Activated T-helper 17 cell treated with anti-CD3 and anti-CD28 coated beads, Interleukin-2, amount 50 U/mL, for 72 hours (primary cell): ENCODE results near the gene MOSPD2. TPM values are rescaled to one million over a fixed set of nuclear protein-coding genes. Genes with fewer than 3 reads are reported as not detected.

Source experiments
- ATAC-seq: fragments of 150-1000 bp; cut with Tn5 transposase; replicated peaks from 2 replicates; pipeline ENCODE4 v1.10.0; 2021; ENCODE audit warnings: mild to moderate bottlenecking, moderate library complexity
- H3K27ac Mint-ChIP-seq: one replicate; pipeline ENCODE4 v1.8.0; 2022; ENCODE audit warnings: mixed read lengths
- H3K27me3 Mint-ChIP-seq: one replicate; pipeline ENCODE4 v1.8.0; 2022; ENCODE audit warnings: mixed read lengths
- H3K36me3 Mint-ChIP-seq: one replicate; pipeline ENCODE4 v1.8.0; 2022; ENCODE audit warnings: low read depth, mild to moderate bottlenecking, mixed read lengths
- H3K4me1 Mint-ChIP-seq: one replicate; pipeline ENCODE4 v1.8.0; 2022; ENCODE audit warnings: mixed read lengths
- H3K4me3 Mint-ChIP-seq: one replicate; pipeline ENCODE4 v1.8.0; 2022; ENCODE audit warnings: mild to moderate bottlenecking, mixed read lengths
- H3K9me3 Mint-ChIP-seq: one replicate; pipeline ENCODE4 v1.8.0; 2022; ENCODE audit warnings: mixed read lengths
- total RNA-seq, 2 donors: library from RNA; stranded (reverse); gene quantifications; one replicate each; pipeline ENCODE4 v1.2.3, GENCODE V29; 2022

MOSPD2 gene
- total RNA-seq, 2 donors from 2014 or later = 10.9 to 12.2 TPM

DNA sequence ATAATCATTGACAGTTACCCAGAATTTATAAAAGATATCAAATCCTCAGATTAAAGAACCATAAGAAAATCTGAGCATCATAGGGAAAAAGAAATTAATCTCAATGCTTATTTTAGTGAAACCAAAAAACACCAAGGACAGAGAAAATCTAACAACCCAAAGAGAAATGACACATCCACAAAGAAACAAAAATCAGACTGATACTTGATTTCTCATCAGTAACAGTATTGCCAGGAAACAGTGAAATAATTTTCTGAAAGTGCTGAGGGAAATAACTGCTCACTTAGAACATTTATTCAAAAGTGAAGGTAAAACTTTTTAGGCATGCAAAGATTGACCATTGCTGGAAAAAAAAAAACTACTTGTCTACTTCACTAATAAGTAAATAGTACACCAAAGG lies 10.6 kb downstream of the MOSPD2 start:
- ATAC-seq = peak; percentile 60
- H3K4me3 Mint-ChIP-seq = peak overlapping the region; percentile 27
- peaks cover 7% of the 10 kb centered on the region for H3K36me3 Mint-ChIP-seq
- peaks cover 9% of the 10 kb centered on the region for H3K4me1 Mint-ChIP-seq
- peak overlapping the region; percentile 75 for H3K27ac Mint-ChIP-seq
- no peaks in the 10 kb centered on the region for H3K27me3 Mint-ChIP-seq
- no peaks in the 10 kb centered on the region for H3K9me3 Mint-ChIP-seq

DNA sequence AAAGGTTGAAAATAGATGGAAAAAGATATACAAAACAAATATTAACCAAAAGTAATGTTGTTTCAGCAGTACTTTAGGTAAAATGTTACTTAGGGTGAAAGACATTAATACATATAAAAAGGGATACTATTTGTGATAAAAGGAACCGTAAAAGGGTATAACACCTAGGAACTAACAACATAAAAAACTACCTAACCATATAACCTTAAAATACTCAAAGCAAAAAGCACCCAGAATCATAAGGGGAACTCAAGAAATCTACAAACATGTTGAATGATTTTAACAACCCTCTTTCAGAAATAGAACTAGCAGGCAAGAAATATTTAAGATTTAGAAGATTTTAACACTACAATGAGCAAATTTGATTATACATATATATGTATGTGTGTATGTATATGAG lies 11.5 kb downstream of the MOSPD2 start:
- Mint-ChIP-seq H3K27ac (peak overlapping the region; percentile 75), H3K36me3 (peaks cover 7% of the 10 kb centered on the region), H3K4me1 (peaks cover 9% of the 10 kb centered on the region), H3K27me3 (no peaks in the 10 kb centered on the region), H3K4me3 (peak overlapping the region; percentile 27), H3K9me3 (no peaks in the 10 kb centered on the region)
- no peak for ATAC-seq

DNA sequence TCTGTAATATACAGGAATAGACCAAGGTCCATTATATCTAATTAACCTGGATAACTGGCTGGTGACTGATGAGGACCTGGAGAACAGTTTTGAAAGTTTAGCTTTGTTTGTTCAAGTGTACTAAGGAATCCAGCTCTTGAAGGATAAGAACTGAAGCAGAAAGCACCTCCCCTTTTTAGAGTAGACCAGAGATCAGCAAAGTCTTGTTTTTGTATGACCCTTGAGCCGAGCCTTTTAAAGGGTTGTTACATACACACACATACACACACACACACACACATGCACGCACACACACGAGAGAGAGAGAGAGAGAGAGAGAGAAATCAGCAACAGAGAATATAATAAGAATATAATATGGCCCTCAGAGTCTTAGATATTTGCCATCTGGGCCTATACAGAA lies 13.0 kb downstream of the MOSPD2 start:
- Mint-ChIP-seq H3K9me3 (no peaks in the 10 kb centered on the region), H3K36me3 (peaks cover 7% of the 10 kb centered on the region), H3K4me3 (no peak overlapping the region), H3K4me1 (peaks cover 9% of the 10 kb centered on the region), H3K27me3 (no peaks in the 10 kb centered on the region), H3K27ac (no peak overlapping the region)
- ATAC-seq = no peak

DNA sequence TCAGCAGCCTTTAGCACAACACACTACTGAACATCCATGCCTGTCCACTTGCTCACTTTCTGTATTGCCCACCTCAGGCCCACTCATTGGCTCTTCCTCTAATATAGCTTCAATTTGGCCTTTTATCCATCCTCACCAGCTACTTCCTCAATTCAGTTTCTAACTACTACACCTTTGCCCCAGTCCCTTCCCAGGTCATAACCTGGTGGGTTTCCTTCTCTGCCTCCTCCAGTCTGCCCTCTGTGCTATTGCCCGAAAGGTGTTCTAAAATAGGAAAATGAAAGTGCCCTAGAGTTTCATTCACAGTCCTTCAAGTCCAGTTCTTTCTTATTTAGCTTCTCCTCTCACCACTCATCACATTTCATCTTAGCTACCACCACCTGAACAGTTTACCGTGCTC lies 23.1 kb downstream of the MOSPD2 start:
- H3K4me1 Mint-ChIP-seq = peaks cover 7% of the 10 kb centered on the region
- H3K4me3 Mint-ChIP-seq = no peak overlapping the region
- peak overlapping the region; percentile 37 for H3K27ac Mint-ChIP-seq
- H3K27me3 Mint-ChIP-seq = no peaks in the 10 kb centered on the region
- H3K9me3 Mint-ChIP-seq = no peaks in the 10 kb centered on the region
- H3K36me3 Mint-ChIP-seq = peaks cover 26% of the 10 kb centered on the region
- no peak for ATAC-seq

DNA sequence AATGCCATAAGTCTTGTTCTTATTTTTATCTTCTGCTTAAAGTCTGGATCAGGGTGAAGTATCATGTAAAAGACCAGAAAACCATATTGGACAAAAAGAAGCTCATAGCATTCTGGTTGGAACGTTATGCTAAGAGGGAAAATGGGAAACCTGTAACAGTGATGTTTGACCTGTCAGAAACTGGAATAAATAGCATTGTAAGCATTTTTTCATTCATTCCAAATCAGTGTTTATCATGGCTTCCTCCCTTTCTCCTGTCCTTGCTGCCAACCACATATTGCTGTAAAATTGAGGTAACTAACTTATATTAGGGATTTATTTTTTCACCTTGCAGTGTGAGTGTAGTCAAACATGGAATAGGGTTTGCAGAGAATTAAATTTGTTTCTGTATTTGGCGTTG lies 23.8 kb downstream of the MOSPD2 start:
- Mint-ChIP-seq H3K27me3 (no peaks in the 10 kb centered on the region), H3K36me3 (peaks cover 27% of the 10 kb centered on the region), H3K4me3 (no peak overlapping the region), H3K4me1 (peaks cover 7% of the 10 kb centered on the region), H3K27ac (no peak overlapping the region), H3K9me3 (no peaks in the 10 kb centered on the region)
- ATAC-seq = no peak

DNA sequence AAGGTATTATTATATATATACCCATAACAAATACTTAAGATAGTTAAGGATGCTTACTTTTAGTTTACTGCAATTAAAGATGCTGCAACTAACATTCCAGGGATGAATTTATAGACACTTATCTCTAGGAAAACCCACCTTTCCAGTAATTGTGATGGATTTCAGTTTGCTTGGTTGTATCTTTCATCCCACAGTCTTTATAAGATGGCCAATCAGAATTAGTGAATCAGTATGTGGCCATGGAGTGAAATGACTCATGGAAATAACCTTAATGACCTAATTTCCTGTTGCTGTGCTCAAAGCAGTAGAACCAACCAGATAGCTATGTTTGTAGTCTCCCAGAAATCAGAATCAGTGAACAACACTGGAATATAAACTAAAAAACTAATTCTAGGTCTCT lies 26.4 kb downstream of the MOSPD2 start:
- Mint-ChIP-seq H3K4me1 (peaks cover 7% of the 10 kb centered on the region), H3K27me3 (no peaks in the 10 kb centered on the region), H3K36me3 (peaks cover 47% of the 10 kb centered on the region), H3K9me3 (no peaks in the 10 kb centered on the region), H3K4me3 (no peak overlapping the region), H3K27ac (peak overlapping the region; percentile 43)
- ATAC-seq = peak; percentile 87

DNA sequence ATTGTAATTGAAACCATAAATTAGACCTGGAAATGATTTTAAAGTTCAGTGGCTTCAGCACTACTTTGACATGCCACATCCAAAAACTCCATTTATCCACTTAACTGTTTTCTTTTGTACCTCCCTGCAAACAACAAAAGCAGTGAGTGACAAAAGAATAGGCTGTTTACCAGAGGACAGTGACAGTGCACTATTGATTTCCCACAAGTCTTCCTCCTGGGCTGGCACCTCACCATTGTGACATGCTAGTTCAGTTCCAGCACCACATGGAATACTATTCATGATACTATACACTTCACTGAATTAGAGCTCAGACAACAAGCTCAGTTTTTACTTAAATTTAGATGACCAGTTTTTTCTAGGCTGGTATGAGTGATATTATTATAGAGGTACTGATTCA lies 29.3 kb downstream of the MOSPD2 start:
- Mint-ChIP-seq H3K27me3 (no peaks in the 10 kb centered on the region), H3K36me3 (peaks cover 32% of the 10 kb centered on the region), H3K4me3 (no peak overlapping the region), H3K9me3 (no peaks in the 10 kb centered on the region), H3K27ac (no peak overlapping the region), H3K4me1 (no peaks in the 10 kb centered on the region)
- no peak for ATAC-seq

DNA sequence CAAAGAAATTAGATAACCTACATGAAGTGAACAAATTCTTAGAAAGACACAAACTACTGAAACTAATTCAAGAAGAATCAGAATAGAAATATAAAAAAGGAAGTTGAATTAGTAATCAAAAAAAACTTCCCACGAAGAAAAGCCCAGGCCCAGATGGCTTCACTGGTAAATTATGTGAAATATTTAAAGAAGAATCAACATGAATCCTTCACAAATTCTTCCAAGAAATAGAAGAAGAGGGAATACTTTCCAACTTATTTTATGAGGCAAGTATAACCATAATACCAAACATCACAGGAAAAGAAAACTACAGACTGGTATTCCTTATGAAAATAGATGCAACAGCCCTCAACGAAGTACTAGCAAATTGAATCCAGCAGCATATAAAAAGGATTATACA lies 30.7 kb downstream of the MOSPD2 start:
- H3K4me3 Mint-ChIP-seq = no peak overlapping the region
- H3K27ac Mint-ChIP-seq = no peak overlapping the region
- H3K9me3 Mint-ChIP-seq = no peaks in the 10 kb centered on the region
- no peaks in the 10 kb centered on the region for H3K4me1 Mint-ChIP-seq
- ATAC-seq = no peak
- H3K36me3 Mint-ChIP-seq = peaks cover 29% of the 10 kb centered on the region
- H3K27me3 Mint-ChIP-seq = no peaks in the 10 kb centered on the region

DNA sequence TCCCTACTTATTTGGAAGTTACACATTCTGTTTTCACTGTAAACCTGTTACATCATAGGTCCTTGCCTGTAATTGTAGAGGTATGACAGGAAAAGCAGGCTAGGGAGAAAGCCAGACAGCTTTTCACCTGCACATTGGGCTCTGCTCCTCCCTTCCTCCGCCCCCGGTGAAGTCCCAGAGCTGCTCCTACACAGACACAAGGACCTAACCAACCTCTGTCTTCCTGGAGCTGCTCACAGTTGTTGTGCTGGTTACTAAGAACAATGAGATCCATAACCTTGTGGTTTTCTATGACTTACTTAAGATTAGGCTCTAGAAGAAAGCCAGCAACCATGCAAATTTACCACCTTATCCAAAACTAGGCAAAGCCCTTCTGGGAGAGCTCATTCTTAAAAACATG lies 40.0 kb downstream of the MOSPD2 start:
- Mint-ChIP-seq H3K9me3 (no peaks in the 10 kb centered on the region), H3K4me1 (no peaks in the 10 kb centered on the region), H3K27me3 (no peaks in the 10 kb centered on the region), H3K4me3 (no peak overlapping the region), H3K36me3 (peaks cover 76% of the 10 kb centered on the region), H3K27ac (peak overlapping the region; percentile 28)
- ATAC-seq = no peak

DNA sequence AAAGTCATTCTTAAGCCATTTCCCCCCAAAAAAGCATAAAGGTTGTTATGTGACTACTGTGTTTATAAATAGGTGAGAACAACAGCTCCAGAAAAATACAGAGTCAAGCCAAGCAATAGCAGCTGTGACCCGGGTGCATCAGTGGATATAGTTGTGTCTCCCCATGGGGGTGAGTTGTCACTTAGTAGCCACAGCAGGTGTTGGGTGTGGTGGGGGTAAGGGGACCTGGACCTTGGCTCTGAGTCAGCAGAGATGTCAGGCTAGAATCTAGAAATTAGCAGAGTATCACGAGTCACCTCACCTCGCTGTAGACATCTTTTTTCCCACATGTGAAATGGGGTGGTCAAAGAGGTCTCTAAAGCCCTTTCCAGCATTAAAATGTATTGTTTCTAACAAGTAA lies 42.4 kb downstream of the MOSPD2 start:
- no peaks in the 10 kb centered on the region for H3K4me1 Mint-ChIP-seq
- no peak overlapping the region for H3K27ac Mint-ChIP-seq
- peak; percentile 24 for ATAC-seq
- no peaks in the 10 kb centered on the region for H3K27me3 Mint-ChIP-seq
- H3K36me3 Mint-ChIP-seq = peaks cover 86% of the 10 kb centered on the region
- no peaks in the 10 kb centered on the region for H3K9me3 Mint-ChIP-seq
- no peak overlapping the region for H3K4me3 Mint-ChIP-seq

DNA sequence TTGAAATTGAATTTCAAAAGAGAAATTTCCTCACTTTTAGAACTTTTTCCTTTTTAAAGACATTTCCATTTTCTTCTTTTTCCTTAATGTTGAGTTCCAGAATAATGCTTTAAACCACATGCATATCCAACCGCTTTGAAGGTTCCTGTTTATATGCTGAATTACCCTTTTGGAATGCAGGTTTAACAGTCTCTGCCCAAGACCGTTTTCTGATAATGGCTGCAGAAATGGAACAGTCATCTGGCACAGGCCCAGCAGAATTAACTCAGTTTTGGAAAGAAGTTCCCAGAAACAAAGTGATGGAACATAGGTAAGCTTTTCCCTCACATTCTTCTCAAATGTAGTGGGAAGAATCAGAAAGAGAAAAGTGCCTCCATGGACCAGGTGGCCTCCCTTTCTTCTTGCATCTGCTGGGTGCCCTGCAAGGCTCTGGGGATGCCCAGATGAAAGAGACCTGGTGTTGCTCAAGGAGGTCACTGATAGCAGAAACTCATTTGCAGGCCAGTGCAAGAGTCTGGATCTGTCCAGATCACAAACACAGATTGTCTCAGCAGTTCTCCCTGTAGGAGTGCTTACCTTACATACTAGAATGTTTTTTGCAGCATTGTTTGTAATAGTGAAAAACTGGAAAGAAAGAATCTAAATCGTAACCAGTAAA lies 42.9 kb downstream of the MOSPD2 start:
- no peak overlapping the region for H3K27ac Mint-ChIP-seq
- no peak for ATAC-seq
- H3K27me3 Mint-ChIP-seq = no peaks in the 10 kb centered on the region
- no peaks in the 10 kb centered on the region for H3K9me3 Mint-ChIP-seq
- no peak overlapping the region for H3K4me3 Mint-ChIP-seq
- H3K4me1 Mint-ChIP-seq = no peaks in the 10 kb centered on the region
- H3K36me3 Mint-ChIP-seq = peaks cover 80% of the 10 kb centered on the region

DNA sequence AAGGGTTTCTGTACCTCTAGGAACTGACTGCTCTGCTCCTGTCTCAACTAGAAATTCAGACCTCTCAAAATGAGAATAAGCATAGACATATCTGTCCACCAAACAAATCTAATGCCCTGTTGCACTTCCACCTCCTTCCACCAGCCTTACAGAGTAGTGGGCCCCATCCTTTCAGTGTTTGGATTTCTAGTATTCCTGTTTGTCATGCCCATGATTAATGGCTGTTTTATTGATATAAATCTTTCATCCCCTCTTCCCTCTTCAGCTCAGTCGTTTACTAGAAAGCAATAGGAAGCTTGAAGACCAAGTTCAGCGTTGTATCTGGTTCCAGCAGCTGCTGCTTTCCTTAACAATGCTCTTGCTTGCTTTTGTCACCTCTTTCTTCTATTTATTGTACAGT lies 46.2 kb downstream of the MOSPD2 start:
- H3K27me3 Mint-ChIP-seq = no peaks in the 10 kb centered on the region
- no peaks in the 10 kb centered on the region for H3K9me3 Mint-ChIP-seq
- no peak for ATAC-seq
- H3K4me1 Mint-ChIP-seq = no peaks in the 10 kb centered on the region
- H3K4me3 Mint-ChIP-seq = no peak overlapping the region
- no peak overlapping the region for H3K27ac Mint-ChIP-seq
- H3K36me3 Mint-ChIP-seq = peaks cover 50% of the 10 kb centered on the region

DNA sequence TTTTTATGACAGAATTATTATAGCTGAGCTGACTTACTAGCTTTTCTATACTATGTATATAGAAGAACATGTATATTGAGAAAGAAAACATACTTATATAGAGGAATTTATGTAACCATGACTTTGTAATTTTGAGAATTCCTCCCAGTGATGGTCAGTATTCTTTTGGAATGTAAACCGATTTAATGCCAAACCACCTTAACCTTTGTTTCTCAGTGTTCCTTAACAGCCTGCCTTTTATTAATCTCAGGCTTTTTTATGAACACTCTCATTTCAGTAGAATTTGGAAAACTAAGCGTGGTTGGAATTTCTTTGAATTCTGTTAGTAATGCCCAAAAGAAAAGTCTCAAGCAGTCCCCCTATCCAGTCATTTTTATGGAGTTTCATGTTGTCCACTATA lies 47.0 kb downstream of the MOSPD2 start:
- Mint-ChIP-seq H3K4me3 (no peak overlapping the region), H3K27ac (no peak overlapping the region), H3K4me1 (no peaks in the 10 kb centered on the region), H3K27me3 (no peaks in the 10 kb centered on the region), H3K9me3 (no peaks in the 10 kb centered on the region), H3K36me3 (peaks cover 44% of the 10 kb centered on the region)
- no peak for ATAC-seq

DNA sequence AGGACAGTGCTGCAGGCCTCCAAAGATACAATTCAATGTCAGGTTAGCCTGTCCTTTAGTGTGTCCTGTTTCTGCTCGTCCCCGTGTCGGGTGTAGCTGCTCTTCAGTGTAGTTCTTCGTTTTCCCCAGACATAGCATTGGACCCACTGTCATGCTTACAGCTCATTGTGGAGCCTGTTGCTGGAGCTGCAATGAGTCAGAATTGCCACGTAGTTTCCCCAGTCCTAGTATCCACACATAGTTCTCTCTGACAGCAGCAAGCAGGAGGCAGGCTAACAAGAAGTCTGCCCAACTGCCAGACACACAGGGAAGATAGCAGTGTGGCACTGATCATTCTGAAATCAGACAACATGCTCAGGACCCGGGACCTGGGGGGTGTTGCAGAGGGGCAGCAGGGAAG lies 49.2 kb downstream of the MOSPD2 start:
- H3K36me3 Mint-ChIP-seq = peaks cover 24% of the 10 kb centered on the region
- H3K27me3 Mint-ChIP-seq = no peaks in the 10 kb centered on the region
- no peaks in the 10 kb centered on the region for H3K9me3 Mint-ChIP-seq
- H3K4me3 Mint-ChIP-seq = no peak overlapping the region
- H3K4me1 Mint-ChIP-seq = no peaks in the 10 kb centered on the region
- peak; percentile 29 for ATAC-seq
- no peak overlapping the region for H3K27ac Mint-ChIP-seq

DNA sequence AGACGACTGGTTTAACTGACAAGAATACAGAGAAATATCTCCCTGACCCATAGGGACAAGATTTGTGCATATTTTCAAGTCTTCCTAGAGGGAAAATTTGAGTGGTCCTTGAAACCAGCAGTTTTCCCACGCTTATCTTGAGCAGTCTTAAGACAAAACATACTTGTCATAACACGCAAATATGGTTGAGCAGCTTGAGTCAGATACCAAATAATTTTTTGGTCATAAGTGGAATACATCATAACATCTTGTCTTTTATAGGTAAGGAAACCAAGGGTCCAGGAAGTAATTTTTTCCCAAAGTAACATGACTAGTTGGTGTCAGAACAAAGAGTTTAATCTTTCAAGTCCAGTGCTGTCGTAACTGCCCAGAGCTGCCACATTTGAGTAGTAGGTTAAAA lies 50.5 kb downstream of the MOSPD2 start:
- H3K27ac Mint-ChIP-seq = no peak overlapping the region

DNA sequence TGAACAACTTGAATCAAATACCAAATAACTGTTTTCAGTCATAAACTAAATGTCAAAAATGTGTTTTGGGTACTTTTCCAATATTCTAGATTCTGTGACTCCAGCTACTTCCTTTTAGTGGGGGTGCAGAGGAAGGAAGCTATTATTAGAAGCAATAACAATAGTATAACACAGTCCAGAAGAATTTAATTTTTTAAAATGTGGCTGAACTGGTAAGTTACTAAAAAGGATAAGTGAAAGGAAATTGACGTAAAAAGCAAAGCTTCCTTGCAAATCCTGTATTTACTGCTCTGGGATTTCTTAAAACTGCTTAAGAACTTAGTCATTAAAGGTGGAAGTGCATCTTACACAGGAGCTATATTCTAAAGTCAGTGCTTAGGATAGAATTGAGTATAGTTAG lies 53.2 kb downstream of the MOSPD2 start:
- Mint-ChIP-seq H3K36me3 (no peaks in the 10 kb centered on the region), H3K27ac (no peak overlapping the region), H3K27me3 (no peaks in the 10 kb centered on the region), H3K9me3 (no peaks in the 10 kb centered on the region), H3K4me3 (no peak overlapping the region), H3K4me1 (no peaks in the 10 kb centered on the region)
- ATAC-seq = no peak

More for the DNA sequence above, 50.5 kb downstream of the MOSPD2 start:
- peaks cover 11% of the 10 kb centered on the region for H3K36me3 Mint-ChIP-seq
- ATAC-seq = no peak
- no peaks in the 10 kb centered on the region for H3K9me3 Mint-ChIP-seq
- H3K4me1 Mint-ChIP-seq = no peaks in the 10 kb centered on the region
- H3K4me3 Mint-ChIP-seq = no peak overlapping the region
- no peaks in the 10 kb centered on the region for H3K27me3 Mint-ChIP-seq
